Natural killer cell (primary cell): Measurements from ENCODE around the gene NUDT13. TPM values are rescaled to one million over a fixed set of nuclear protein-coding genes. Genes with fewer than 3 reads are reported as not detected.

Experiments used
- ATAC-seq, 3 donors: fragments of 150-1000 bp in 2 of 3; fragments of 200-7000 bp in 1 of 3; cut with Tn5 transposase; 1 replicate in 1 of 3; 2 replicates in 2 of 3; pipeline ENCODE4 v1.10.0; 2021; ENCODE audit warnings: mild to moderate bottlenecking in 2 of 3, moderate library complexity in 2 of 3
- DNase-seq, 2 donors: peaks; one replicate each; pipeline versions ENCODE4 v3.0.0 to v3.0.0-alpha.2; 2013 to 2021; ENCODE audit warnings: mixed read lengths in 1 of 2
- H3K27ac ChIP-seq: one replicate; pipeline ENCODE4 v1.5.1; 2013; ENCODE audit warnings: mild to moderate bottlenecking, low read length
- H3K27me3 ChIP-seq: one replicate; pipeline ENCODE4 v1.6.1; 2013; ENCODE audit warnings: low read length; ENCODE audit not compliant: control insufficient read depth, insufficient read depth
- H3K36me3 ChIP-seq: one replicate; pipeline ENCODE4 v1.6.1; 2013; ENCODE audit warnings: low read length; ENCODE audit not compliant: control insufficient read depth, insufficient read depth
- H3K4me1 ChIP-seq: one replicate; pipeline ENCODE4 v1.6.1; 2013; ENCODE audit warnings: low read length; ENCODE audit not compliant: control insufficient read depth, insufficient read depth
- H3K4me3 ChIP-seq: one replicate; pipeline ENCODE4 v1.5.1; 2013; ENCODE audit warnings: low read length
- H3K9me3 ChIP-seq: one replicate; pipeline ENCODE4 v1.6.1; 2013; ENCODE audit warnings: low read length; ENCODE audit not compliant: control insufficient read depth, insufficient read depth
- H3K27ac Mint-ChIP-seq, 2 donors: one replicate each; pipeline ENCODE4 v1.8.0; 2022; ENCODE audit warnings: mild to moderate bottlenecking in 2 of 2, mixed read lengths in 2 of 2, moderate library complexity in 1 of 2
- H3K27me3 Mint-ChIP-seq, 2 donors: one replicate each; pipeline ENCODE4 v1.8.0; 2022; ENCODE audit warnings: low read depth in 2 of 2, mixed read lengths in 2 of 2
- H3K36me3 Mint-ChIP-seq: one replicate; pipeline ENCODE4 v1.8.0; 2022; ENCODE audit warnings: mixed read lengths
- H3K4me1 Mint-ChIP-seq, 2 donors: one replicate each; pipeline ENCODE4 v1.8.0; 2022; ENCODE audit warnings: mixed read lengths in 2 of 2
- H3K4me3 Mint-ChIP-seq: one replicate; pipeline ENCODE4 v1.8.0; 2022; ENCODE audit warnings: mild to moderate bottlenecking, moderate library complexity, mixed read lengths
- H3K9me3 Mint-ChIP-seq, 2 donors: one replicate each; pipeline ENCODE4 v1.8.0; 2022; ENCODE audit warnings: mixed read lengths in 2 of 2
- CTCF ChIP-seq: fragments of 200-600 bp; IDR thresholded peaks from one replicate; pipeline ENCODE4 v1.8.0; 2022; ENCODE audit warnings: antibody characterized with exemption
- WGBS: methylation state at CpG from one replicate; pipeline ENCODE4 v1.1.7; 2013; ENCODE audit warnings: missing lambda C conversion rate; ENCODE audit not compliant: insufficient coverage; 5-methylcytosine and 5-hydroxymethylcytosine counted together
- intact Hi-C: fragments of 100-400 bp; cut with micrococcal nuclease; formaldehyde crosslinking; loops from one replicate; pipeline ENCODE4 v1.14.2; 2022
- total RNA-seq, 4 donors: library from RNA; stranded (reverse); fragments of 120-200 nt in 1 of 4; gene quantifications; one replicate each; pipeline versions ENCODE4 v1.2.3 to v1.2.4, GENCODE V29; 2013 to 2022

NUDT13 gene
- total RNA-seq, 3 donors from 2014 or later (not counting 1 experiment from before 2014, with no cell fraction given) = 0.35 to 1.3 (median 0.65) TPM

GRCh38 chr10:73172867-73173266 is 62.6 kb downstream of the NUDT13 start:
- Mint-ChIP-seq H3K4me1 (peaks cover 7 to 8% of the 10 kb centered on the region in 2 donors), H3K27me3 (no peaks in the 10 kb centered on the region), H3K4me3 (no peak overlapping the region), H3K27ac (no peak overlapping the region), H3K36me3 (no peaks in the 10 kb centered on the region), H3K9me3 (no peaks in the 10 kb centered on the region)
- intact Hi-C loops = no loop called here
- Histone ChIP-seq H3K4me1 (peaks cover 9% of the 10 kb centered on the region), H3K9me3 (no peaks in the 10 kb centered on the region), H3K36me3 (peaks cover 5% of the 10 kb centered on the region), H3K27ac (no peak overlapping the region), H3K4me3 (no peak overlapping the region), H3K27me3 (no peaks in the 10 kb centered on the region)
- ATAC-seq (no peak), DNase-seq (no peak)
- no peak for TF ChIP-seq CTCF

DNA sequence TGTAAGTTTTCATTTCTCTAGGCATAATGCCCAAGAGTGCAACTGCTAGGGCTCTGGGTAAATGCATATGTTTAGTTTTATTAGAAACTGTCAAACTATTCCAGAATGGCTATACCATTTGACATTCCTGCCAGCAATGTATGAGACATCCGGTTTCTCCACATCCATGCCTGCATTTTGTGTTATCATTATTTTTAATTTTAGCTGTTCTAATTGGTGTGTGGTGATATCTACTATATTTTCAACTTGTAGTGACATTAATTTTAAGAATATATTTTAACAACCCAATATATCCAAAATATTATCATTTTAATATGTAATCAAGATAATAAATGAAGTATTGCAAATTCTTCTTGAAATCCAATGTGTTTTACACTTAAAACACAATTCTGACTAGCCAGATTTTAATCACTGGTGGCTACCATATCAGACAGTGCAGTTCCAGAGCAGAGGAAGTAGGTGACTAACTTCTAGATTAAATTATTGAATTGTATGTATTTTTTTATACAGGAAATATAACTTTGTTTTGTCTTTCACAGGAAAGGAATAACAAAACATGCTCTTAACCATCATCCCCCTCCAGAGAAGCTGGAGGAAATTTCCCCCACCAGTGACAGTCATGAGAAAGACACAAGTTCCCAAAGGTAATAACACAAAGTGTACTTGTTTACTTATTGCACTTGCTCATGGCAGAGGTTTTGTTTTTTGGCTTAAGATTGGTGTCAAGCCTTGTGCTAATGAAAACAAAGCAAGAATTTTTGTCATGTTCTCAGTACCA is 64.1 kb downstream of the NUDT13 start:
- Mint-ChIP-seq H3K27ac (no peak overlapping the region), H3K4me3 (no peak overlapping the region), H3K27me3 (no peaks in the 10 kb centered on the region), H3K36me3 (no peaks in the 10 kb centered on the region), H3K4me1 (no peaks in the 10 kb centered on the region), H3K9me3 (no peaks in the 10 kb centered on the region)
- H3K36me3 ChIP-seq = peaks cover 6% of the 10 kb centered on the region
- WGBS = no CpG with 5 or more reads among the region's 1 CpG
- H3K27ac ChIP-seq = no peak overlapping the region
- no peaks in the 10 kb centered on the region for H3K27me3 ChIP-seq
- no peaks in the 10 kb centered on the region for H3K9me3 ChIP-seq
- no peak for TF ChIP-seq CTCF
- DNase-seq (no peak), ATAC-seq (no peak)
- no peaks in the 10 kb centered on the region for H3K4me1 ChIP-seq
- no peak overlapping the region for H3K4me3 ChIP-seq
- intact Hi-C loops = no loop called here

Other genes with a start within 250 kb of the NUDT13 start
- gene OIT3, start 216.7 kb upstream of the NUDT13 start, total RNA-seq = not detected
- not detected for gene PLA2G12B, start 155.6 kb upstream of the NUDT13 start, total RNA-seq
- gene P4HA1, start 13.6 kb upstream of the NUDT13 start, total RNA-seq = 10 to 100 TPM; 13.0 to 16.3 (median 13.9) TPM
- gene ECD, start 57.6 kb downstream of the NUDT13 start, total RNA-seq = 10 to 100 TPM; 48.4 to 53.6 (median 52.1) TPM
- 10 to 100 TPM; 12.7 to 17.6 (median 12.8) TPM for gene FAM149B1, start 57.7 kb downstream of the NUDT13 start, total RNA-seq
- gene DNAJC9, start 136.8 kb downstream of the NUDT13 start, total RNA-seq = 10 to 100 TPM; 14.1 to 19.0 (median 17.4) TPM
- 10 to 100 TPM; 28.2 to 39.4 (median 31.4) TPM for gene MRPS16, start 142.2 kb downstream of the NUDT13 start, total RNA-seq
- 1 to 10 TPM in 1 of 3 donors, under 1 TPM in 2; 0.28 to 2.9 (median 0.95) TPM for gene CFAP70, start 248.4 kb downstream of the NUDT13 start, total RNA-seq